K562 (cell line): ENCODE data around the gene CCDC7.

Experiments used
- BACH1 ChIP-seq: fragments of 200-800 bp; sonication (Bioruptor generic); IDR thresholded peaks from 2 replicates; pipeline ENCODE4 v1.6.1; 2016; ENCODE audit warnings: missing genetic modification characterization, missing compliant biosample characterization
- CTCF ChIP-seq, 3 experiments: IDR thresholded peaks in 2 of 3; conservative IDR thresholded peaks in 1 of 3; 2 replicates each; pipeline ENCODE4 v1.5.1; 2011 to 2012; ENCODE audit warnings: low read length in 3 of 3, mild to moderate bottlenecking in 3 of 3, control low read depth in 2 of 3, improper control_type of control experiment in 1 of 3, inconsistent platforms in 1 of 3, low read depth in 1 of 3, mixed read lengths in 1 of 3, moderate library complexity in 1 of 3; ENCODE audit not compliant: insufficient read depth in 2 of 3
- HMG20B ChIP-seq: fragments of 250-450 bp; sonication (Bioruptor Pico); IDR thresholded peaks from 2 replicates; pipeline ENCODE4 v1.5.0; 2021; ENCODE audit warnings: mild to moderate bottlenecking
- SP1 ChIP-seq: sonication (generic); formaldehyde crosslinking; IDR thresholded peaks from 2 replicates; pipeline ENCODE4 v1.8.1; 2022; ENCODE audit warnings: mild to moderate bottlenecking, missing genetic modification reagents

- TF ChIP-seq SP1: no peak
- TF ChIP-seq CTCF (IDR thresholded peaks at IDR 0.05 in 2 of 3, conservative IDR thresholded peaks at IDR 0.05 in 1 of 3; ENCODE audit: insufficient read depth in 2 of 3, low read depth in 1 of 3, low read length in 3 of 3): no peak
- no peak for TF ChIP-seq HMG20B (CRISPR knock-in tag)
- TF ChIP-seq BACH1 (tag): no peak
Measured at GRCh38 chr10:32911285-32912016, 465.5 kb downstream of the CCDC7 start.
